Parathyroid adenoma (tissue), 2 donors: Measurements from ENCODE around the gene TYMS.

Experiments used
- H2AFZ ChIP-seq: fragments of 300-600 bp; sonication (generic); one replicate; pipeline ENCODE4 v1.7.0; 2017; ENCODE audit warnings: antibody characterized with exemption, mild to moderate bottlenecking
- H3K27ac ChIP-seq: fragments of 300-600 bp; sonication (generic); one replicate; pipeline ENCODE4 v1.7.0; 2017
- H3K27me3 ChIP-seq: fragments of 300-600 bp; sonication (generic); one replicate; pipeline ENCODE4 v1.7.0; 2017; ENCODE audit warnings: low read length; ENCODE audit not compliant: control insufficient read depth, insufficient read depth
- H3K36me3 ChIP-seq: fragments of 300-600 bp; sonication (generic); one replicate; pipeline ENCODE4 v1.7.0; 2017; ENCODE audit warnings: low read length; ENCODE audit not compliant: control insufficient read depth, insufficient read depth
- H3K4me1 ChIP-seq: fragments of 300-600 bp; sonication (generic); one replicate; pipeline ENCODE4 v1.7.0; 2017; ENCODE audit warnings: control low read depth
- H3K4me2 ChIP-seq: fragments of 300-600 bp; sonication (generic); one replicate; pipeline ENCODE4 v1.7.0; 2017; ENCODE audit warnings: low read length
- H3K4me3 ChIP-seq: fragments of 300-600 bp; sonication (generic); one replicate; pipeline ENCODE4 v1.7.0; 2017; ENCODE audit warnings: low read depth, low read length
- H3K79me2 ChIP-seq: fragments of 300-600 bp; sonication (generic); one replicate; pipeline ENCODE4 v1.7.0; 2017; ENCODE audit warnings: control low read depth
- H3K9ac ChIP-seq: fragments of 300-600 bp; sonication (generic); one replicate; pipeline ENCODE4 v1.7.0; 2017; ENCODE audit warnings: mild to moderate bottlenecking
- H3K9me3 ChIP-seq: fragments of 300-600 bp; sonication (generic); one replicate; pipeline ENCODE4 v1.7.0; 2017; ENCODE audit warnings: low read length; ENCODE audit not compliant: control insufficient read depth
- CTCF ChIP-seq: fragments of 300-600 bp; sonication (generic); IDR thresholded peaks from one replicate; pipeline ENCODE4 v1.7.0; 2017; ENCODE audit warnings: antibody characterized with exemption, mild to moderate bottlenecking
- donor health status: primary hyperparathyroidism.

TYMS gene

GRCh38 chr18:703213-703967 is 45.9 kb downstream of the TYMS start:
- Histone ChIP-seq H2AFZ (no peak overlapping the region), H3K9me3 (no peaks in the 10 kb centered on the region), H3K79me2 (peaks cover 3% of the 10 kb centered on the region), H3K36me3 (no peaks in the 10 kb centered on the region), H3K4me3 (no peak overlapping the region), H3K27me3 (no peaks in the 10 kb centered on the region), H3K9ac (no peak overlapping the region), H3K27ac (no peak overlapping the region), H3K4me2 (no peak overlapping the region), H3K4me1 (no peaks in the 10 kb centered on the region)
- TF ChIP-seq CTCF = no peak

GRCh38 chr18:706405-706804 is 49.0 kb downstream of the TYMS start:
- no peaks in the 10 kb centered on the region for H3K36me3 ChIP-seq
- H3K4me2 ChIP-seq = no peak overlapping the region
- no peak overlapping the region for H3K4me3 ChIP-seq
- no peak overlapping the region for H3K27ac ChIP-seq
- no peaks in the 10 kb centered on the region for H3K27me3 ChIP-seq
- no peaks in the 10 kb centered on the region for H3K9me3 ChIP-seq
- no peaks in the 10 kb centered on the region for H3K4me1 ChIP-seq
- H3K79me2 ChIP-seq = peaks cover 9% of the 10 kb centered on the region
- no peak overlapping the region for H2AFZ ChIP-seq
- H3K9ac ChIP-seq = no peak overlapping the region
- TF ChIP-seq CTCF = no peak

GRCh38 chr18:708096-708495 is 50.6 kb downstream of the TYMS start:
- Histone ChIP-seq H3K4me3 (no peak overlapping the region), H3K4me1 (no peaks in the 10 kb centered on the region), H2AFZ (no peak overlapping the region), H3K36me3 (no peaks in the 10 kb centered on the region), H3K9me3 (no peaks in the 10 kb centered on the region), H3K9ac (no peak overlapping the region), H3K79me2 (peaks cover 15% of the 10 kb centered on the region), H3K27ac (no peak overlapping the region), H3K4me2 (no peak overlapping the region), H3K27me3 (no peaks in the 10 kb centered on the region)
- no peak for TF ChIP-seq CTCF

GRCh38 chr18:709771-710170 is 52.3 kb downstream of the TYMS start:
- H3K9me3 ChIP-seq = no peaks in the 10 kb centered on the region
- no peaks in the 10 kb centered on the region for H3K36me3 ChIP-seq
- H2AFZ ChIP-seq = no peak overlapping the region
- no peak overlapping the region for H3K9ac ChIP-seq
- H3K4me2 ChIP-seq = no peak overlapping the region
- H3K4me3 ChIP-seq = no peak overlapping the region
- no peaks in the 10 kb centered on the region for H3K4me1 ChIP-seq
- peaks cover 15% of the 10 kb centered on the region for H3K79me2 ChIP-seq
- H3K27ac ChIP-seq = no peak overlapping the region
- TF ChIP-seq CTCF = no peak
- H3K27me3 ChIP-seq = no peaks in the 10 kb centered on the region
